PC-3 (cell line): ENCODE measurements around the gene ST6GALNAC3.

Source experiments
- EZH2 ChIP-seq: fragments of 300-600 bp; sonication (generic); IDR thresholded peaks from one replicate; pipeline ENCODE4 v1.6.1; 2017; ENCODE audit warnings: antibody characterized with exemption, mild to moderate bottlenecking, low read length; ENCODE audit not compliant: unreplicated experiment
- EZH2phosphoT487 ChIP-seq: fragments of 300-600 bp; sonication (generic); IDR thresholded peaks from 2 replicates; pipeline ENCODE4 v1.6.1; 2018; ENCODE audit warnings: mild to moderate bottlenecking, antibody characterized with exemption, low read length, borderline replicate concordance
- TF ChIP-seq, protein P1 (sequence below): fragments of 300-600 bp; sonication (generic); conservative IDR thresholded peaks from 2 replicates; pipeline ENCODE4 v1.5.1; 2017; ENCODE audit warnings: antibody characterized with exemption, low read depth, mild to moderate bottlenecking, low read length

DNA sequence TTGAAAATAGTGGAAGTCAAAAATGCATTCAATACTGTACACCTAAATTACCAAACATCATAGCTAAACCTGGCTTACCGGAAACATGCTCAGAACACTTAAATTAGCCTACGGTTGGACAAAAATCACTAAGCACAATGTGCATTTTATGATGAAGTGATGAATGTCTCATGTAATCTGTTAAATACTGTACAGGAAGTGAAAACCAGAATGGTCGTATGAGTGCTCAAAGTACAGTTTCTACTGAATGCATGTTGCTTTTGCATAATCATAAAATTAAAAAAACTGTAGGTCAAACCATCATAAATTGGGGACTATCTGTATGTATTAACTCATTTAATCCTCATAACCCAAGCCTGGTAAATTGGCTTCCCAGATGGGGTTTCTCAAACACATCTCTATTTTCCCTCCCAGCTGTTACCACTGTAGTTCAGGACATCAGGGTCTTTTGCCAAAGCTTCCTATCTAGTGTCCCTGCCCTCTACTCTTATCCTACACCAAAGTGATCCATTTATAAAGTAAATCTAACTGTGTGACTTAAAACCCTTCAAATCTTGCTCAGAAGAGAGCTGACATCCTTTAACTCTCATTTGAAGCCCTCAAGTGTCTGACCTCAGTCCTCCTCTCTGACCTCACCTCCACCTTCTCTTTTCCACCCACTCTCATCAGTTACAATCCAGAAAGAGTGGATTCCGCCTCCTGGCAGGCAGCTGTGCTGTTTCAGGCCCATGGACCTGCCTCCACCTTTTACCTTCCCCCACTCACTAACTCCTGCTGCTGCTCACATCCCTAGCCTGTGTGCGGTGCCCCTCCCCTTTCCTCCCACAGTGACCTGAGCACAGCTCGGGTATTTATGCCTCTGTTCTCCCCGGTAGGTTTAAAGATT lies 436.4 kb downstream of the ST6GALNAC3 start:
- no peak for TF ChIP-seq EZH2
- TF ChIP-seq, protein P1, sequence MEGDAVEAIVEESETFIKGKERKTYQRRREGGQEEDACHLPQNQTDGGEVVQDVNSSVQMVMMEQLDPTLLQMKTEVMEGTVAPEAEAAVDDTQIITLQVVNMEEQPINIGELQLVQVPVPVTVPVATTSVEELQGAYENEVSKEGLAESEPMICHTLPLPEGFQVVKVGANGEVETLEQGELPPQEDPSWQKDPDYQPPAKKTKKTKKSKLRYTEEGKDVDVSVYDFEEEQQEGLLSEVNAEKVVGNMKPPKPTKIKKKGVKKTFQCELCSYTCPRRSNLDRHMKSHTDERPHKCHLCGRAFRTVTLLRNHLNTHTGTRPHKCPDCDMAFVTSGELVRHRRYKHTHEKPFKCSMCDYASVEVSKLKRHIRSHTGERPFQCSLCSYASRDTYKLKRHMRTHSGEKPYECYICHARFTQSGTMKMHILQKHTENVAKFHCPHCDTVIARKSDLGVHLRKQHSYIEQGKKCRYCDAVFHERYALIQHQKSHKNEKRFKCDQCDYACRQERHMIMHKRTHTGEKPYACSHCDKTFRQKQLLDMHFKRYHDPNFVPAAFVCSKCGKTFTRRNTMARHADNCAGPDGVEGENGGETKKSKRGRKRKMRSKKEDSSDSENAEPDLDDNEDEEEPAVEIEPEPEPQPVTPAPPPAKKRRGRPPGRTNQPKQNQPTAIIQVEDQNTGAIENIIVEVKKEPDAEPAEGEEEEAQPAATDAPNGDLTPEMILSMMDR = no peak
- no peak for TF ChIP-seq EZH2phosphoT487
